Mesothelial cell of epicardium (in vitro differentiated cells): ENCODE data around the gene CHMP1B. TPM values are rescaled to one million over a fixed set of nuclear protein-coding genes. Genes with fewer than 3 reads are reported as not detected.
"Not testable (repeated sequence)": the region's sequence is repeated elsewhere in the genome, so short reads cannot be mapped to it uniquely, and the experiment has no call there.

ENCODE experiments used
- DNase-seq, 2 experiments: peaks; one replicate each; pipeline ENCODE4 v3.0.0; 2021; ENCODE audit warnings: low spot score in 2 of 2; ENCODE audit not compliant: unreplicated experiment in 2 of 2
- H3K27ac Mint-ChIP-seq: 2 replicates; pipeline ENCODE4 v1.8.0; 2021; ENCODE audit warnings: mixed read lengths
- H3K27me3 Mint-ChIP-seq: 2 replicates; pipeline ENCODE4 v1.8.0; 2021; ENCODE audit warnings: low read depth, mixed read lengths
- H3K36me3 Mint-ChIP-seq: 2 replicates; pipeline ENCODE4 v1.8.0; 2021; ENCODE audit warnings: mixed read lengths
- H3K4me1 Mint-ChIP-seq: 2 replicates; pipeline ENCODE4 v1.8.0; 2021; ENCODE audit warnings: mixed read lengths
- H3K4me3 Mint-ChIP-seq: 2 replicates; pipeline ENCODE4 v1.8.0; 2021; ENCODE audit warnings: mild to moderate bottlenecking, moderate library complexity, mixed read lengths
- H3K9me3 Mint-ChIP-seq: 2 replicates; pipeline ENCODE4 v1.8.0; 2021; ENCODE audit warnings: mixed read lengths
- CTCF ChIP-seq: fragments of 200-600 bp; sonication (generic); IDR thresholded peaks from one replicate; pipeline ENCODE4 v1.5.0; 2021; ENCODE audit warnings: antibody characterized with exemption; ENCODE audit not compliant: unreplicated experiment
- total RNA-seq: library from RNA; stranded (reverse); gene quantifications from 3 replicates; pipeline ENCODE4 v1.2.1, GENCODE V29; 2021

The CHMP1B gene
- total RNA-seq, 1 donor from 2014 or later: 43.7 TPM

GRCh38 chr18:11886577-11887110 lies 35.4 kb downstream of the CHMP1B start:
- Mint-ChIP-seq H3K36me3 (peaks cover 34% of the 10 kb centered on the region), H3K27me3 (no peaks in the 10 kb centered on the region), H3K4me1 (peaks cover 14% of the 10 kb centered on the region), H3K9me3 (no peaks in the 10 kb centered on the region), H3K27ac (no peak overlapping the region), H3K4me3 (no peak overlapping the region)
- no peak for DNase-seq
- no peak for TF ChIP-seq CTCF

GRCh38 chr18:11887328-11888128 lies 36.3 kb downstream of the CHMP1B start:
- Mint-ChIP-seq H3K4me1 (peaks cover 14% of the 10 kb centered on the region), H3K27ac (peak overlapping the region; percentile 77), H3K9me3 (no peaks in the 10 kb centered on the region), H3K36me3 (peaks cover 34% of the 10 kb centered on the region), H3K27me3 (no peaks in the 10 kb centered on the region), H3K4me3 (no peak overlapping the region)
- TF ChIP-seq CTCF: no peak
- DNase-seq: no peak

DNA sequence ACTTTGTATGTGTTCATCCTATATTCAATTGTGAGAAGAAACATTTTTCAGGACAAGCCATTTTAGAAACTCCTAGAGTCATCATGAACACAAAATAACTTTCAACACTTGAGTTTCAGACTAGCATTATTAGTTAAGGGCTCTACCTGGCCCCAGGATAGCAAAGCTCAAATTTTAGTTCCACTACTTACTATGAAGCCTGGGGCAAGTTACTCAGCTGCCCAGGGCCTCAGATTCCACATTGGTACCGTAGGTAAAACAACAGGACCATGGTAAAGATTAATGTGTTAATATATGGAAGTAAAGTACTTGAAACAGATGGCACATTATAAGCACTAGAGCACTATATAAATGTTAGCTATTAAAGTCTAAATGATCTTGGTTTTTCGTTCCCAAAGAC lies 37.5 kb downstream of the CHMP1B start:
- no peak for DNase-seq
- Mint-ChIP-seq H3K36me3 (peaks cover 41% of the 10 kb centered on the region), H3K4me1 (peaks cover 14% of the 10 kb centered on the region), H3K4me3 (no peak overlapping the region), H3K27ac (no peak overlapping the region), H3K27me3 (no peaks in the 10 kb centered on the region), H3K9me3 (no peaks in the 10 kb centered on the region)
- no peak for TF ChIP-seq CTCF

DNA sequence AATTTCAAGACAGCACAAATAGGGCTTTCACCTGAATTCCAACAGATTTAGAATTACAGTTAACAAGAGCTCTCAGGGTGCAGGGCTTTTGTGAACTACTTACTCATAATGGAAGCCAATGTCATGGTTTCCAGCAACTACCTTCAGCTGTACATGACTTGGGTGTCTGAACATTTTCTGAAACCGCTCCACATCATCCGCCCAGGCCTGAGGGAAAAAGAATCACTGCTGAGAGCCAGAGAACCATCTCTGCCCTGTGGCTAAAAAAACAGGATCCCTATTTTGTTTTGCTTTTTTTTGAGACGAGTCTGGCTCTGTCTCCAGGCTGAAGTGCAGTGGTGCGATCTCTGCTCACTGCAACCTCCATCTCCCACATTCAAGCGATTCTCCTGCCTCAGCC lies 38.1 kb downstream of the CHMP1B start:
- H3K27ac Mint-ChIP-seq: no peak overlapping the region
- no peaks in the 10 kb centered on the region for H3K9me3 Mint-ChIP-seq
- no peak overlapping the region for H3K4me3 Mint-ChIP-seq
- no peaks in the 10 kb centered on the region for H3K27me3 Mint-ChIP-seq
- peaks cover 39% of the 10 kb centered on the region for H3K36me3 Mint-ChIP-seq
- H3K4me1 Mint-ChIP-seq: peaks cover 14% of the 10 kb centered on the region
- DNase-seq: no peak
- TF ChIP-seq CTCF: no peak

GRCh38 chr18:11891737-11892136 lies 40.5 kb downstream of the CHMP1B start:
- Mint-ChIP-seq H3K4me1 (peaks cover 14% of the 10 kb centered on the region), H3K27ac (no peak overlapping the region), H3K27me3 (no peaks in the 10 kb centered on the region), H3K9me3 (no peaks in the 10 kb centered on the region), H3K36me3 (peaks cover 42% of the 10 kb centered on the region), H3K4me3 (no peak overlapping the region)
- no peak for DNase-seq
- no peak for TF ChIP-seq CTCF

DNA sequence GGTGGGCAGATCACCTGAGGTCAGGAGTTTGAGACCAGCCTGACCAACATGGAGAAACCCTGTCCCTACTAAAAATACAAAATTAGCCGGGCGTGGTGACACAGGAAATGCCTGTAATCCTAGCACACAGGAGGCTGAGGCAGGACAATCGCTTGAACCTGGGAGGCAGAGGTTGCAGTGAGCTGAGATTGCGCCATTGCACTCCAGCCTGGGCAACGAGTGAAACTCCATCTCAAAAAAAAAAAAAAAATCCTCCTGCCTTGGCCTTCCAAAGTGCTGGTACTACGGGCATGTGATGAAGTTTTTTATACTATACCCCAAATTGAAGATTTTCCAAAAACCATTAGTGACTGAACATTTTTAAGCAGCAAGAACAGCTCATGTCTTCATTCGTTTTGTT lies 41.2 kb downstream of the CHMP1B start:
- not testable (repeated sequence) for H3K27ac Mint-ChIP-seq, H3K4me1 Mint-ChIP-seq, DNase-seq, H3K27me3 Mint-ChIP-seq, H3K9me3 Mint-ChIP-seq, H3K4me3 Mint-ChIP-seq
- H3K36me3 Mint-ChIP-seq: peaks cover 47% of the 10 kb centered on the region
